ENCODE results near the gene BRCA2.
A peak's percentile ranks its signal among the peaks of the same experiment; 100 is the strongest.

BRCA2 gene, protein sequence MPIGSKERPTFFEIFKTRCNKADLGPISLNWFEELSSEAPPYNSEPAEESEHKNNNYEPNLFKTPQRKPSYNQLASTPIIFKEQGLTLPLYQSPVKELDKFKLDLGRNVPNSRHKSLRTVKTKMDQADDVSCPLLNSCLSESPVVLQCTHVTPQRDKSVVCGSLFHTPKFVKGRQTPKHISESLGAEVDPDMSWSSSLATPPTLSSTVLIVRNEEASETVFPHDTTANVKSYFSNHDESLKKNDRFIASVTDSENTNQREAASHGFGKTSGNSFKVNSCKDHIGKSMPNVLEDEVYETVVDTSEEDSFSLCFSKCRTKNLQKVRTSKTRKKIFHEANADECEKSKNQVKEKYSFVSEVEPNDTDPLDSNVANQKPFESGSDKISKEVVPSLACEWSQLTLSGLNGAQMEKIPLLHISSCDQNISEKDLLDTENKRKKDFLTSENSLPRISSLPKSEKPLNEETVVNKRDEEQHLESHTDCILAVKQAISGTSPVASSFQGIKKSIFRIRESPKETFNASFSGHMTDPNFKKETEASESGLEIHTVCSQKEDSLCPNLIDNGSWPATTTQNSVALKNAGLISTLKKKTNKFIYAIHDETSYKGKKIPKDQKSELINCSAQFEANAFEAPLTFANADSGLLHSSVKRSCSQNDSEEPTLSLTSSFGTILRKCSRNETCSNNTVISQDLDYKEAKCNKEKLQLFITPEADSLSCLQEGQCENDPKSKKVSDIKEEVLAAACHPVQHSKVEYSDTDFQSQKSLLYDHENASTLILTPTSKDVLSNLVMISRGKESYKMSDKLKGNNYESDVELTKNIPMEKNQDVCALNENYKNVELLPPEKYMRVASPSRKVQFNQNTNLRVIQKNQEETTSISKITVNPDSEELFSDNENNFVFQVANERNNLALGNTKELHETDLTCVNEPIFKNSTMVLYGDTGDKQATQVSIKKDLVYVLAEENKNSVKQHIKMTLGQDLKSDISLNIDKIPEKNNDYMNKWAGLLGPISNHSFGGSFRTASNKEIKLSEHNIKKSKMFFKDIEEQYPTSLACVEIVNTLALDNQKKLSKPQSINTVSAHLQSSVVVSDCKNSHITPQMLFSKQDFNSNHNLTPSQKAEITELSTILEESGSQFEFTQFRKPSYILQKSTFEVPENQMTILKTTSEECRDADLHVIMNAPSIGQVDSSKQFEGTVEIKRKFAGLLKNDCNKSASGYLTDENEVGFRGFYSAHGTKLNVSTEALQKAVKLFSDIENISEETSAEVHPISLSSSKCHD (N-terminal part only)

DNA sequence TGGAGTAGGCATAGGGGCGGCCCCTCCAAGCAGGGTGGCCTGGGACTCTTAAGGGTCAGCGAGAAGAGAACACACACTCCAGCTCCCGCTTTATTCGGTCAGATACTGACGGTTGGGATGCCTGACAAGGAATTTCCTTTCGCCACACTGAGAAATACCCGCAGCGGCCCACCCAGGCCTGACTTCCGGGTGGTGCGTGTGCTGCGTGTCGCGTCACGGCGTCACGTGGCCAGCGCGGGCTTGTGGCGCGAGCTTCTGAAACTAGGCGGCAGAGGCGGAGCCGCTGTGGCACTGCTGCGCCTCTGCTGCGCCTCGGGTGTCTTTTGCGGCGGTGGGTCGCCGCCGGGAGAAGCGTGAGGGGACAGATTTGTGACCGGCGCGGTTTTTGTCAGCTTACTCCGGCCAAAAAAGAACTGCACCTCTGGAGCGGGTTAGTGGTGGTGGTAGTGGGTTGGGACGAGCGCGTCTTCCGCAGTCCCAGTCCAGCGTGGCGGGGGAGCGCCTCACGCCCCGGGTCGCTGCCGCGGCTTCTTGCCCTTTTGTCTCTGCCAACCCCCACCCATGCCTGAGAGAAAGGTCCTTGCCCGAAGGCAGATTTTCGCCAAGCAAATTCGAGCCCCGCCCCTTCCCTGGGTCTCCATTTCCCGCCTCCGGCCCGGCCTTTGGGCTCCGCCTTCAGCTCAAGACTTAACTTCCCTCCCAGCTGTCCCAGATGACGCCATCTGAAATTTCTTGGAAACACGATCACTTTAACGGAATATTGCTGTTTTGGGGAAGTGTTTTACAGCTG is at the start of gene BRCA2, which contains the start of gene ZAR1L:
Gene BRCA2 (plus strand): TSS at position 271 of the 790 bp plus-strand sequence. CDS start 953 bp downstream, outside the sequence.
Gene ZAR1L (minus strand): TSS at position 126 of the 790 bp plus-strand sequence. CDS start 3,438 bp downstream, outside the sequence.
- peak; percentile 85 to 89 for DNase-seq

DNA sequence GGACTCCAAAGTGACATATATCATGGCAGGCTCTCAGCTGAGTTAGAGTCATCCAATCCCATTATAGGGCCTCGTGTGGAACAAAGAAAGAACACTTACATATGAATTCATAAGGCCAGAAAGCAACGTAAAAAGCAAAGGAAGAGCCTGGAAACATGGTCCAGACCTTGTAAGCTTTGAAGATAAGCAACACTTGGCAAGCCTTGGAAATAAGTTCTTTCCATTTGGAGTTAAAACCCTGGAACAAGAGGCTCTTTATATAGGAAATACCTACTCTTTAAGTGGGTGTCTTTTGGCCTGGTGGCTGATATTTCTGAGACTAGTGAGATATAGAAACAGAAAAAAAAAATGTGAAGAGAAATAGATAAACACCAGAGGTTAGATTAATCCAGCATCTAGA is 49.6 kb upstream of the BRCA2 start:
- no peak for DNase-seq

DNA sequence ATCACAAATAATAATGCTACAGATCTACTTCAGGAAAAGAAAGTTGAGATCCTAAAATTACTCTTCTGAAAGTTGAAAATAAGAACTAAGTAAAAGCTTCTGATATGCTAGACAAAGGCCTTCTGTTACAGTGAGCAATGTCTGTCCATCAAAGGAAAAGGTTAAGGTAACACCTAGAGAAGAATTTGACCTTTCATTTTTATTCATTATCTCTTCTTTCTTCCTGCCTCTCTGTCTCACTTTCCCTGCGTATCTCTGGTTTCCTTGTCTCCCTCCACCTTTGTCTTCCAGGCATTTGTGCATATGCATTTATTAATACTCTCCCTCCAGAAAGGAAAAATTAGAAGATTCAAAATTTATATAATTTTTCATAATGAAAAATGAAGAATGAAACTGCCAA is 49.2 kb upstream of the BRCA2 start:
- DNase-seq: no peak

DNA sequence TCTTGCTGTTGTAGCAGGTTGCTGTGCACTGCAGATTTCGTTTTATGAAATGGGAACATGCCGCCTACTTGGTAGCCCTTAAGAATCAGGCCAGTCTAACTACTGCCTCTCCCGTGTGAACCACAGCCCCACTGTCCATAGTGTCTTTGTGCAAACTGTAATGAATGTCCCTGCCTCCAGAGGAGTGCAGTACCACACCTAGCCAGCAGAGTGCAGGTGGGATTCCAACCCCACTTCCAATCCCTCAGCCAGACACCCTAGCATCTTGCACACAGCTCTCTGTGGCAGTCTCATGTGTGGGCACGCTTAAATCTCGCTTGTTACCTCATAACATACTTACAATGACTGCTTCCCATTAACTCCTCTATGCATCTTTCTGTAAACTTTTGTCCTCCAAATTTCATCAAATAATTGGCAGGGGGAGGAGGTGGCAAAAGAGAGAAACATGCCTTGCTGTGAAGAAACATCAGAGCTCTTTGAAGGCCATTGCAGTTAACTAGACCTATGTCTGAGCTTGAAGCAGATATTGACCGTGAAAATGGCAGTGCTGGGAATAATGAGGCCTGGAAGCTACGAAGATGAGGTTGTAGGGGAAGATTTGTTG is 47.4 kb upstream of the BRCA2 start:
- peak; percentile 60 to 67 for DNase-seq

DNA sequence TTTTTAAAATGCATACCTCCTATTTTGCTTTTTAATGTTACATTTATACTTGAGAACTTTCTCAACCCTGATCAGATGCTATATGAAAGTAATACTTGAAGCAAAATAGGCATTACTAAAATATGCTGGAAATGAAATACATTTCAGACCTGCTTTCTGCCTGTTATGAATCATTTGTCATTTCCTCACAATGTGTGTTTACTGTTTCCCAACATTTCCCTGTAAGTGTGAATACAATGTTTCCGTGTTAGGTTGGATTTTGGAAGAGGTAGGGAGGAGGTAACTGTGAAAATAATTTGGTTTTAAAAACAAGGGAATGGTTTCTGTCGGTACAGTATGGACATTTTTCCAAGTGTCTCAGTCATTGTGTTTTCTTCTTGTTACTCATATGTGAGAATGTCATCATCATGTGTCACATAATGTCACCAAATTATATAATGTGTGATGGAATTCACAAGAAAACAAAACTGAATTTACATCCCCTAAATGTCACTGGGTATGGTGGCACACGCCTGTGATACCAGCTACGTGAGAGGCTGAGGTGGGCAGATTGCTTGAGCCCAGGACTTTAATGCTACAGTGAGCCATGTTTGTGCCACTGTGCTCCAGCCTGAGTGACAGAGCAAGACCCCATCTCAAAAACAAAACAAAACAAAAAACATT is 43.2 kb upstream of the BRCA2 start:
- DNase-seq: no peak

DNA sequence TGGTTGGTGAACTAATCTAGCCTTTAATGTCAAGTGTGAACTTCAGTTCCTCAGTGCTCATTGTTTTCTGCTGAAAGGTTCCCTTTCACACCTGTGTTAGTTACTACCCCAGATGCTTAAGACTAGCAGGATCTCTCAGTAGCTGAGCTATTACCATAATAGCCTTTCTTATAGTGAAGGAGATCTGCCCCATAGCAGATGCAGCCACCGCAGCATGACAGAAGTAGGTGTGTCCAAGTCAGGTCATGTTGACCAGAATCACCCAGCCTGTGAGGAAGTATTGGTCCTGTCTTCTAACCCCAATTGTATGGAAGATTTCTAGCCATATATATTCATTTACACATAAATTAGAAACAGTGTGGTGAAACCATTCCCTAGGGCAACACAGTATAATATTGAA is 37.5 kb upstream of the BRCA2 start:
- DNase-seq: no peak

DNA sequence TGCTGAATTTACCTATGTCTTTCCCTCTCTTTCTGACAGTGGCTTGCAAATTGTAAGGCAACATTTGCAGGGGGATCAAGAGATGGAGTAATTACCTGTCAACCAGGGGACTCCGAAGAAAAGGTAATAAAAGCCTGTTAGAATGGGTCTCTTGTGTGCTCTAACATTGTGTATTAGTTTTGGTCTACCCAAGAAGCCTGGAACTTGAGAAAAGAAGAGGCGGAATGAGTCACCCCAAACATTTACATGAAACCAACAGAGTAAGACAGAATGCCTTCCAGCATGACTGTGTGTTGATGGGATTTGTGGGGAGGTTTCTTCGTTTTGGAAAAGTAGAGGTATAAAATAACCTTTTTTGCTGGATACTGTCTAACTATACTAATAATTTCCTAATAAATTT is 36.9 kb upstream of the BRCA2 start:
- no peak for DNase-seq

DNA sequence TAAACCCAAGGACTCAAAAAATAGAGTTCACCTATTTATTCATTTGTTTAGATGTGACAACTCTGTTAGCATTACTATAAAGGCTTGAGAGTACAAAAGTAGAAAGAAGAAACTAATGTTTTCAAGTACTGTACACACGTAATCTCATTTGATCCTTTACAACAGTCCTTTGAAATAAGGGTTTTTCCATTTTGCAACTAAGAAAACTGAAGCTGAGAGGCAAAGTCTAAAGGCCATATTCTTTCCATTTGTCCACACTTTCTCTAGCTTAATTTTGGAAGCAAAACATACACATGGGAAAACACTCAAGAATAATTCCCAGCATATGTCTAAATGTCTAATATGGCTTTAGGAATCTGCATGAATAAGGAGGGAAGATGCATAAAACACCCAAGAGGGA is 34.2 kb upstream of the BRCA2 start:
- DNase-seq: no peak

DNA sequence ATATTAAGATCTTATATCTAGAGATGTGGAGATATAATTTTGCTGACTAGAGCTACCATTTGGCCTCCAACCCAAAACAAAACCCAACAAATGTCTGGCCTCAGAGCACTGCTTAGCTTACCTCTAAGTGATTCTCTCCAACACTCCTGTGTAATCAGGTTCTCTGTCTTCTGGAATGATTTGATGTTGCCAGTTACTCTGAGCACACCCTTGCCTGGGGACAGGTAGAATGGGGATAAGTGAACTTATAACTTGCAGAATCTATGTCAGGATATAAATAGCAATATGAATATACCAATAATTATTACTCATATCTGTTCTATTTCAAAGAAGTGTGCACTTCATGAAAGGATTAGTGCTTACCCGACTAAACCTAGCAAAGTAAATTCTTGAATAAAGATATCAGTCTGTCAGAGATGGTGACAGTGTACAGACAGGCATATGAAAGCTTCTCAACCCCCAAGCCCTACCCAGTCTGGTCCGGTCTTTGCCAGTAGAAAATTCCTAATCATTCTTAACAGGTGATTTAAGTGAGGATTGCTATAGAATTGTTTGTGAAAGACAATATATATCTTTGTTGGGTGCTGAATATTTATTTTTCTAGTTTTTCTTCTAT is 33.1 kb upstream of the BRCA2 start:
- DNase-seq: no peak

DNA sequence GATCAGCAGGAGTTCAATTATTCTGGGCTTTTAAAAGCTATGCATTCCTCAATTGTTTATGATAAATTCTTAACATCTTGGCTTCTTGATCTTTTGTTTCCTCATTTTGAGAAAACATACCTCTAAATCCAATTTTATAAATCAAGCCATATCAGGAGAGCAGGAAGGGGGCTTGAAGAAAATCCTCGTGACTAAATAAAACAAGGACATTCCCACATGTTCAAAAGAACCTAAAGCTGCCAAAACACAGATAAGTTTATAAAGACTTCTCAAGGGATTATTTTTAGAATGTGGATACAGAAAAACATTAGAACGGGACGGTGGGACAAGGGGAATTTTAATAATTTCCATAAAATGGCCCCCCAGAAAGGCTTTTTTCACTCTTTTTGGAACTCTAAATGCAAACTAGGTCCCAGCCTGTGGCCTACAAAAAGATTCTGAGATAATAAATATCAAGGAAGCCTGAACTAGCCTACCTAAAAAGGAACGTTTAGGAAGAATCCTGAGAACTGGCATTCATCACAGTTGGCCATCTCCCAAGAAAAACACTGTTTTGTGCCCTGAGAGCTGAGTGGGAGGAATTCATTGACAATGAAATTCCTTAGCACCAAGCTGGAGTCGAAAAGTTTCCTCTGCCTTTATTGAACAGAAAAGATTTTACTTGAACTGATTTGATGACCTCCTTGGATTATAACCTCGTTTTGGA is 30.2 kb upstream of the BRCA2 start:
- no peak for DNase-seq

DNA sequence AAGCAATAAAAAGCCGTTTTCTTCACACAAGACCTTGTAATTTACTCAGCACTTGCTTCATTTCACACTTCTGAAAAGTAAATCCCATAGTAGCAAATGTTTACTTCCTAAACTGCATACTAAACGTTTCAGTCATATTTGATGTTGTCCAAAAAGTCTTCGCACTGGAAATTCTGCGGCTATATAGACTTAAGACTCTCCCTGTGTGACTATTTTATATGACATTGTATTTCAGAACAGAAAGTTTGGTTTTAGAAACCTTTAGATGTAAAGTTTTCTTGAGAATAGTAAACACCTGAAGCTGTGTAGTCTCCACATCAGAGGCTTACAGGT is 29.7 kb upstream of the BRCA2 start:
- DNase-seq: no peak

DNA sequence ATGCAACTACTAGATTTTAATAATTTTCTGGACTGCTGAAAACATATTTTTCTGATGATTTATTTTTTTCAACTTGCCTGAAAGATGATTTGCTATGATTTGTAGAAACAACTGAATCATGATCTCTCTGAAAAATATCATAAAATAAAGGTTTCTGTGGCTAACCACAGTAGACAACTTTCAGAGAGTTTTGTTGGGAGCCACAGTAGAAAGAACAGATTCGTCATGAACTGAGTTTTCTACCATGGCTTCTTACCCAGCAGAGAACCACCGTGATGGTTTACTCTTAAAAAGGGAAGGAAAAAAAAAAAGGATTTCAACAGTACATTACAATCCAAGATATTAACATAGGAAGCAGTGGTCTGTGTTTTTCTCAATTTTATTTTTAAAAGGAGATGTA is 18.1 kb upstream of the BRCA2 start:
- DNase-seq: no peak

DNA sequence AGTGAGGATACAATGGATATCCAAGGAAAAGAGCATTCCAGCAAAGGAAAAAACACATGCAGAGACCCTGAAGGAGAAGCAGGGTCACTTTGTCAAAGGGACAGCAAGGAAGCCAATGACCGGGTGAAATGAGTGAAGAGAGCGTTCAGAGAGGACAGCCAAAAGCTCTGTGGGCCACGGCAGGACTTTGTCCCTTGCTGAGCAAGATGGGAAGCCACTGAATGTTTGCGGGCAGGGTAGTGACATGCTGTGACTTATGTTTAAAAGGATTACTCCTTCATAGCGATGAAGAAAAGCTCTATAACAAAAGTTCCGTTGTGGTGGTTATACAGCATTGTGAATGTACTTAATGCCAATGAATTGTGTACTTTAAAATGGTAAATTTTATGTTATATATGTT is 16.6 kb upstream of the BRCA2 start:
- no peak for DNase-seq

DNA sequence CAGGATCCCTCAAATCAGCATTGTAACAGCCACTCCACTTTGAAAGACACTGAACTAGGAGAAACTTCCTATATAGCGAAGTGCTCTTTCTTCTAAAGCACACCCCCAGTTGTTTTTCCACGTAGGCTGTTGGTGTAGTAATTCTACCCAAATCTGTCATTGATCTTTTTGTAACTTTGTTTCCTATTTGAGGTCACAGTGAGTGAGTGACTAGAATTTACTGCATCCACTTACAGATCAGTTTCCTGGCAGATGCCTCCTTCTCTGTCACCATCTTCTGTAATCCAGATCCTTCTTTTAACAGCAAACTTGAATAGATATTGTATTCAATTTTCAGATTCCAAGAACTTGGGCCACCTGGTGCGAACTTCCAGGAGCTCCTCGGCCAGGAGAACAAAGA is 15.4 kb upstream of the BRCA2 start:
- DNase-seq: no peak

DNA sequence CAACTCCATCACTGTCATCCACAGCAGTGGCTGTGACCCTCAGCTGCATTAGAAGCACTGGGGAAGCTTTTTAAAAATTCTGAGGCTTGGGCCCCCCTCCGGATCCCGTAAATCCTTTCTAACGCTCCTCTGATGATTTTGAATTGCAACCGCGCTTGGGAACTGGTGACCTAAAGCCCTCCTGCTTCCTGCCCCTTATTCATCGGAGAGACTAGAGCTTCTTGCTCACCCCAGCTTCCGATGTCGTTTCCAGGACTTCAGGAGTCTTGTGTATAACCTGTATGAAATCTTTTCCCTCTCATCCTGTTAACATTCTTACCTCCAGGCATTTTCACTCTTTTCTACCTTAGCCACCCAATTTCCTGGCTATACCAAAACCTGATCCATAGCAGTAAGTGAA is 14.9 kb upstream of the BRCA2 start:
- DNase-seq: no peak

DNA sequence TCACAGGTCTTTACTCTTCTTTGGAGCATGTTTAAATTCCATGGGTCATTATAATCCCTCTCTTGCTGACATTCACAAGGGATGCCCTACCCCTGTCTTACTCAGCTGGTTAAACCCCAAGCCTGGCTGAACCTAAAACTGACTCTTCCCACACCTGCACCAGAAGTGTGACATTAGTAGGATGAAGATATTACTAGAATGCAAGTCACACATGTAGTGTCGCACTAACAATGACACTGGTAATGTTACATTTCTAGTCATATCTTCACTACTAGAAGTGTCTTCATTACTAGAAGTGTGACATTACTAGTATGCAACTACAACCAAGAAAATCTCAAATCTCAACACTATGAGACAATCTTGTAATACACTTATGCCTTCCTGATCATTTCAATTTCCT is 14.4 kb upstream of the BRCA2 start:
- peak in 1 of 2 experiments; percentile 18 for DNase-seq

DNA sequence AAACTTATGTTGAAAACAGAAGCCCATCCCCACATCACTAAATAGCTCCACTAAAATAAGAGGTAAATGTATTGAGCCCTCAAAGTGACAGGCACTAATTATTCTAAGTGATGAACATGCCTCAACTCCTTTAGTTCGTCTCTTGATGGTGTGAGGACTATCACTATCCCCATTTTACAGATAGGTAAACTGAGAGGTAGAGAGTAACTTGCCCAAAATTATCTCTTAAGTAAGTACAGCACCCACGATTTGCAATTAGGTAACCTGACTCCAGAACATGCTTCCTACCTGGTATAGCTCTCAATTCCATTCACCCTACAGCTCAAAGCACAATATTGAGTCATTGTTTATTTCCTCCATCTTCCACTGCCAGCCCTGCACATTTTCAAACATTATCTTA is 12.8 kb upstream of the BRCA2 start:
- DNase-seq: no peak

DNA sequence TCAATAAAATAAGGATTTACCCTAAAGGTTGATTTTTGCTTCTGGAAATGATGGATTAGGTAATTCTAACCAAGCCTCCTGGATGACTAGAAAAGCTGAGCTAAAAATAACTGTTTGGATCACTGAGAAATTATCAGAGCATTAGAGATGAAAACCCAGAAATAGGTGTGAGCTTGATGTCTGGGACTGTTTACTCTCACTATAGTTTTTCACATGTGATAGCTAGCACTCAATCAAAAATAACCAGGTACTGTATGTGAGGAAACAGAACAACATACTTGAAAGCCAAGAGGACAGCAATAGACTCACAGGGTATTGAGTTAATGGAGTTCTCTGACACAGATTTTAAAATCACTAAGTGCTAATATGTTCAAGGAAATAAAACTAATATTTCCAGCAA is 9.7 kb upstream of the BRCA2 start:
- no peak for DNase-seq

DNA sequence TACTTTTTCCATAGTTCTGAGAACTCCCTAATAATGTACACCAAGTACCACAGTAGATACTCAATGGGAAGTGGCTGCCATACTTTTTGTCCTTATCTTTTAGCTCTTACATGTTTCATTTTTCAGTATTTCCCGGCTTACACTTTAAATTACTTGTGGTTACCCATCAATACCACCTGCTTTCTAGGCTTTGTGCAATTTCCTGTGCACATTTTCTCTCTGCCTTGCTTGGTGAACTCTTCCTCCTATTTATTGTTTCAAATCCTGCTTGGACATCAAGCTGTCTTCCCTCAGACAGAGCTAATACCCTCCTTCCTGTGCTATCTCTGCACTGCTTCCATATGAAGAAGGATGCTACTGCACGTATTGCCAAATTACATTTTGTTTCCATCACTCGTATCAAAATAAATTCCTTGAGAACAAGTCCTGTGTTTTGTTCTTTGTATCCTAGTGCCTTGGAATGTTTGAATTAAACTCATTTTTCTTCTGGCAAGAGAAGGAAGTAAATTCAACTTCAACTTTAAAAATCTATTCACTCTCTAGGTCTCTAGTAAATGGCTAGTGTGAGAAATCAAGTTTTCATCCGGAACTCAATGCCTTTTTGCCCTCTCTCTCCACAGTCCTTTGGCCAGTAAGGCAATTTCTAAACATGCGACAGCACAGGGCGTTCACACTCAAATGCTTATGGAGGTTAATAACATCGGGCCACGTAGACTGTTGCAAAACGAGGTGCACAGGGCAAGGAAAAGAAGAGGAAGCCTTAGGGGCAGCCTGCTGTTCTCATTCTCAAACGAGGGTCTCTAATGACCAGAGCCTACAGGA is 5.8 kb upstream of the BRCA2 start:
- no peak for DNase-seq
